Hematopoietic multipotent progenitor cell treated with erythropoietin and hydrocortisone succinate and interleukin-3 and kit ligand, for 15 days (in vitro differentiated cells): Measurements from ENCODE around the gene DDN.

Experiments used
- DNase-seq: peaks from one replicate; pipeline ENCODE4 v3.0.0-alpha.2; 2015; ENCODE audit warnings: low spot score

Gene DDN

GRCh38 chr12:49031573-49032161 lies 32.5 kb upstream of the DDN start:
- no peak for DNase-seq

- no peak for DNase-seq
Measured at GRCh38 chr12:49030714-49031572, 31.8 kb upstream of the DDN start.

GRCh38 chr12:49030119-49030518 lies 30.9 kb upstream of the DDN start:
- DNase-seq = no peak

- no peak for DNase-seq
Measured at GRCh38 chr12:49028666-49029275, 29.6 kb upstream of the DDN start.

- no peak for DNase-seq
Measured at GRCh38 chr12:49027846-49028555, 28.8 kb upstream of the DDN start.

- no peak for DNase-seq
Measured at GRCh38 chr12:49026678-49027480, 27.7 kb upstream of the DDN start.

- no peak for DNase-seq
Measured at GRCh38 chr12:49026101-49026500, 26.9 kb upstream of the DDN start.

- DNase-seq = no peak
Measured at GRCh38 chr12:49025463-49025862, 26.3 kb upstream of the DDN start.

GRCh38 chr12:49024543-49024942 lies 25.4 kb upstream of the DDN start:
- no peak for DNase-seq

- DNase-seq = no peak
Measured at GRCh38 chr12:49023812-49024211, 24.6 kb upstream of the DDN start.

GRCh38 chr12:49022558-49023178 lies 23.5 kb upstream of the DDN start:
- no peak for DNase-seq

GRCh38 chr12:49021292-49021915 lies 22.2 kb upstream of the DDN start:
- DNase-seq = no peak

GRCh38 chr12:49020441-49020840 lies 21.3 kb upstream of the DDN start:
- no peak for DNase-seq

- peak; percentile 28 for DNase-seq
Measured at GRCh38 chr12:49019443-49020324, 20.5 kb upstream of the DDN start.

GRCh38 chr12:49019120-49019430 lies 19.9 kb upstream of the DDN start:
- no peak for DNase-seq

GRCh38 chr12:49018261-49019119 lies 19.3 kb upstream of the DDN start, which contains the start of gene PRKAG1:
Gene PRKAG1, minus strand, starts transcription at chr12:49018776. Its CDS starts 36 bp downstream, at chr12:49018740.
- peak; percentile 95 for DNase-seq

- no peak for DNase-seq
Measured at GRCh38 chr12:49017891-49018260, 18.7 kb upstream of the DDN start.

- peak; percentile 17 for DNase-seq
Measured at GRCh38 chr12:49015196-49015595, 16.0 kb upstream of the DDN start.

GRCh38 chr12:49014547-49014946 lies 15.4 kb upstream of the DDN start:
- DNase-seq = no peak
